ENCODE data around the gene BZW1.

GRCh38 chr2:200839513-200839912 is 27.8 kb downstream of the BZW1 start:
- TF ChIP-seq, protein P1, sequence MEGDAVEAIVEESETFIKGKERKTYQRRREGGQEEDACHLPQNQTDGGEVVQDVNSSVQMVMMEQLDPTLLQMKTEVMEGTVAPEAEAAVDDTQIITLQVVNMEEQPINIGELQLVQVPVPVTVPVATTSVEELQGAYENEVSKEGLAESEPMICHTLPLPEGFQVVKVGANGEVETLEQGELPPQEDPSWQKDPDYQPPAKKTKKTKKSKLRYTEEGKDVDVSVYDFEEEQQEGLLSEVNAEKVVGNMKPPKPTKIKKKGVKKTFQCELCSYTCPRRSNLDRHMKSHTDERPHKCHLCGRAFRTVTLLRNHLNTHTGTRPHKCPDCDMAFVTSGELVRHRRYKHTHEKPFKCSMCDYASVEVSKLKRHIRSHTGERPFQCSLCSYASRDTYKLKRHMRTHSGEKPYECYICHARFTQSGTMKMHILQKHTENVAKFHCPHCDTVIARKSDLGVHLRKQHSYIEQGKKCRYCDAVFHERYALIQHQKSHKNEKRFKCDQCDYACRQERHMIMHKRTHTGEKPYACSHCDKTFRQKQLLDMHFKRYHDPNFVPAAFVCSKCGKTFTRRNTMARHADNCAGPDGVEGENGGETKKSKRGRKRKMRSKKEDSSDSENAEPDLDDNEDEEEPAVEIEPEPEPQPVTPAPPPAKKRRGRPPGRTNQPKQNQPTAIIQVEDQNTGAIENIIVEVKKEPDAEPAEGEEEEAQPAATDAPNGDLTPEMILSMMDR (IDR thresholded peaks at IDR 0.05 in 4 of 5, conservative IDR thresholded peaks at IDR 0.05 in 1 of 5), result no peak
- no peak for TF ChIP-seq POLR2A (IDR thresholded peaks at IDR 0.05)
